Measurements from ENCODE around the gene POLR3K. TPM values are rescaled to one million over a fixed set of nuclear protein-coding genes. Genes with fewer than 3 reads are reported as not detected.

Gene POLR3K
- polyA plus RNA-seq, 2 of the 4 experiments (the other 2 are of a cell fraction) = 47.6 to 50.9 TPM

GRCh38 chr16:63466-63865 is 10.1 kb upstream of the POLR3K start:
- DNase-seq (ENCODE audit: low read depth in 1 of 2, low spot score in 1 of 2) = no peak
- H3K4me1 ChIP-seq = no peaks in the 10 kb centered on the region; the same call in 2 of the 3 replicates
- TF ChIP-seq CHD2 (IDR thresholded peaks at IDR 0.05; ENCODE audit: low read length, partially characterized antibody) = no peak
- no peak for TF ChIP-seq PBX3 (IDR thresholded peaks at IDR 0.05)
- TF ChIP-seq ATOH8 (CRISPR knock-in tag; IDR thresholded peaks at IDR 0.05; ENCODE audit: low read depth) = no peak
- TF ChIP-seq MAFK (IDR thresholded peaks at IDR 0.05; ENCODE audit: partially characterized antibody) = no peak
- TF ChIP-seq FOSB (CRISPR knock-in tag; IDR thresholded peaks at IDR 0.05) = no peak
- no peak for TF ChIP-seq ESRRA (IDR thresholded peaks at IDR 0.05; ENCODE audit: borderline replicate concordance, low read length)
- TF ChIP-seq CTCF (IDR thresholded peaks at IDR 0.05) = no peak
- TF ChIP-seq RAD21 (conservative IDR thresholded peaks at IDR 0.05 in 1 of 2, IDR thresholded peaks at IDR 0.05 in 1 of 2) = no peak
- no peak for TF ChIP-seq FOXS1 (CRISPR knock-in tag; IDR thresholded peaks at IDR 0.05)
- TF ChIP-seq TP53 (CRISPR knock-in tag; IDR thresholded peaks at IDR 0.05) = no peak
- no peak for TF ChIP-seq NR3C1 (IDR thresholded peaks at IDR 0.05)
- no peak for TF ChIP-seq CHD4 (IDR thresholded peaks at IDR 0.05; ENCODE audit: borderline replicate concordance)
- no peak for TF ChIP-seq JUN (IDR thresholded peaks at IDR 0.05)
- TF ChIP-seq HOXA7 (CRISPR knock-in tag; IDR thresholded peaks at IDR 0.05) = no peak
- TF ChIP-seq CBX8 (IDR thresholded peaks at IDR 0.05) = no peak
- no peak for TF ChIP-seq EHF (CRISPR knock-in tag; IDR thresholded peaks at IDR 0.05)
- no peak for TF ChIP-seq RARB (CRISPR knock-in tag; IDR thresholded peaks at IDR 0.05)
- POLR2A ChIA-PET = interaction anchor here (1.0 kb wide), 1 partner anchor 33 kb away, joined by 4 read pairs; no protein-coding TSS in a partner anchor
- FAIRE-seq = no peak
- no peak overlapping the region for H3K27ac ChIP-seq
- H3K9me3 ChIP-seq = no peaks in the 10 kb centered on the region
- WGBS (ENCODE audit: missing lambda C conversion rate) = no CpG with 5 or more reads among the region's 16 CpGs
- no peak overlapping the region for H3K4me3 ChIP-seq
- CTCF ChIA-PET = interaction anchor here (0.6 to 25.2 kb wide), 6 partner anchors 21 to 298 kb away, joined by 3 to 718 read pairs (median 76); partner anchors contain the start of genes HBQ1, MPG and RHBDF1
- ATAC-seq = no peak
- no peak overlapping the region for H3K4me2 ChIP-seq

- ChIA-PET CTCF (interaction anchor here (0.6 to 25.2 kb wide), 9 partner anchors 10 to 339 kb away, joined by 3 to 718 read pairs (median 6); partner anchors contain the start of genes DECR2, HBQ1, MPG and POLR3K), POLR2A (interaction anchor here (1.0 kb wide), 1 partner anchor 34 kb away, joined by 4 read pairs; no protein-coding TSS in a partner anchor)
- WGBS (ENCODE audit: missing lambda C conversion rate) = 93% methylated on average over 20 of the region's 21 CpGs
Observed at GRCh38 chr16:62968-63391, 9.6 kb upstream of the POLR3K start.

GRCh38 chr16:62283-62967 is 9.0 kb upstream of the POLR3K start:
- WGBS (ENCODE audit: missing lambda C conversion rate) = 91% methylated on average over 34 of the region's 34 CpGs
- H3K4me2 ChIP-seq = no peak overlapping the region
- no peak for TF ChIP-seq ZNF302 (CRISPR knock-in tag; IDR thresholded peaks at IDR 0.05)
- no peak for TF ChIP-seq CHD2 (IDR thresholded peaks at IDR 0.05; ENCODE audit: low read length, partially characterized antibody)
- no peak for TF ChIP-seq POLR2AphosphoS2 (conservative IDR thresholded peaks at IDR 0.05; ENCODE audit: low read length)
- TF ChIP-seq HOXB13 (CRISPR knock-in tag; IDR thresholded peaks at IDR 0.05; ENCODE audit: low read depth) = no peak
- no peak for TF ChIP-seq JUNB (IDR thresholded peaks at IDR 0.05)
- TF ChIP-seq GATA3 (IDR thresholded peaks at IDR 0.05; ENCODE audit: borderline replicate concordance) = no peak

More at GRCh38 chr16:62968-63391, 9.6 kb upstream of the POLR3K start:
- no peaks in the 10 kb centered on the region for H3K9me3 ChIP-seq
- H3K4me2 ChIP-seq = no peak overlapping the region
- H3K4me1 ChIP-seq = no peaks in the 10 kb centered on the region; the same call in 2 of the 3 replicates
- H3K4me3 ChIP-seq = no peak overlapping the region
- DNase-seq (ENCODE audit: low read depth in 1 of 2, low spot score in 1 of 2) = no peak
- FAIRE-seq = no peak
- no peak for ATAC-seq
- TF ChIP-seq TP53 (CRISPR knock-in tag; IDR thresholded peaks at IDR 0.05) = no peak
- H3K27ac ChIP-seq = no peak overlapping the region

More at GRCh38 chr16:62283-62967, 9.0 kb upstream of the POLR3K start:
- no peaks in the 10 kb centered on the region for H3K9me3 ChIP-seq
- ATAC-seq (no peak), FAIRE-seq (no peak), DNase-seq (ENCODE audit: low read depth in 1 of 2, low spot score in 1 of 2) (no peak)
- no peak overlapping the region for H3K27ac ChIP-seq
- H3K4me3 ChIP-seq = no peak overlapping the region
- no peaks in the 10 kb centered on the region; the same call in 2 of the 3 replicates for H3K4me1 ChIP-seq
- ChIA-PET CTCF (interaction anchor here (0.8 to 25.2 kb wide), 8 partner anchors 10 to 339 kb away, joined by 3 to 718 read pairs (median 39); partner anchors contain the start of genes DECR2, HBQ1, MPG and POLR3K), POLR2A (interaction anchor here (1.0 kb wide), 1 partner anchor 34 kb away, joined by 4 read pairs; no protein-coding TSS in a partner anchor)
